ENCODE data around the gene FOXO1.

- TF ChIP-seq CTCF (IDR thresholded peaks at IDR 0.05) (no peak), POLR2A (IDR thresholded peaks at IDR 0.05) (no peak)
Measured at GRCh38 chr13:40547591-40548315, 118.7 kb downstream of the FOXO1 start.

Data from lower leg skin (tissue), 3 donors.